Kidney (tissue), 14 donors: ENCODE results near the gene MARVELD1. TPM values are rescaled to one million over a fixed set of nuclear protein-coding genes. Genes with fewer than 3 reads are reported as not detected.

ENCODE experiments used
- DNase-seq, 5 donors: peaks; one replicate each; pipeline ENCODE4 v3.0.0-alpha.2; 2013 to 2020
- FAIRE-seq: peaks from 2 replicates; lab custom pipeline; 2012; peaks lifted over from hg19 to GRCh38; lab: Jason Lieb, UNC
- H3K27ac ChIP-seq, 2 donors: one replicate each; pipeline ENCODE4 v1.7.0; 2013; ENCODE audit warnings: low read depth in 2 of 2, low read length in 2 of 2, inconsistent platforms in 1 of 2
- H3K27me3 ChIP-seq: one replicate; pipeline ENCODE4 v1.7.1; 2013; ENCODE audit warnings: low read length, inconsistent platforms; ENCODE audit not compliant: control insufficient read depth, insufficient read depth
- H3K36me3 ChIP-seq, 3 donors: one replicate each; pipeline versions ENCODE4 v1.7.0 to v1.7.1; 2013; ENCODE audit warnings: low read length in 3 of 3, control low read depth in 1 of 3, inconsistent platforms in 1 of 3; ENCODE audit not compliant: insufficient read depth in 3 of 3, control insufficient read depth in 2 of 3
- H3K4me1 ChIP-seq, 3 donors: one replicate each; pipeline versions ENCODE4 v1.7.0 to v1.7.1; 2013; ENCODE audit warnings: low read length in 3 of 3, inconsistent platforms in 1 of 3, low read depth in 1 of 3; ENCODE audit not compliant: control insufficient read depth in 2 of 3, insufficient read depth in 2 of 3
- H3K4me3 ChIP-seq, 3 donors: one replicate each; pipeline versions ENCODE4 v1.7.0 to v1.8.1; 2013; ENCODE audit warnings: low read length in 3 of 3, control low read depth in 1 of 3, inconsistent platforms in 1 of 3
- H3K9ac ChIP-seq, 3 donors: one replicate each; pipeline versions ENCODE4 v1.7.0 to v1.7.1; 2013; ENCODE audit warnings: low read length in 3 of 3, control low read depth in 1 of 3, inconsistent platforms in 1 of 3
- H3K9me3 ChIP-seq, 3 donors: one replicate each; pipeline versions ENCODE4 v1.7.0 to v1.7.1; 2013; ENCODE audit warnings: low read length in 3 of 3, control low read depth in 1 of 3, inconsistent platforms in 1 of 3; ENCODE audit not compliant: control insufficient read depth in 2 of 3, insufficient read depth in 1 of 3
- CTCF ChIP-seq: IDR thresholded peaks from 3 replicates; pipeline ENCODE4 v1.5.1; 2012; ENCODE audit warnings: mild to moderate bottlenecking, moderate library complexity, borderline replicate concordance; ENCODE audit not compliant: insufficient read depth; ENCODE audit errors: extremely low read depth
- intact Hi-C: fragments of 100-400 bp; cut with DNase I; formaldehyde crosslinking; loops from one replicate; pipeline ENCODE4 v1.11.1; 2022
- polyA plus RNA-seq: library from polyadenylated mRNA; stranded (reverse); fragments of 350-450 nt; fragmentation: Illumina TruSeq; extraction: RNeasy Lipid Tissue Mini Kit (QIAGEN cat#74804); gene quantifications from one replicate; pipeline ENCODE4 v1.2.3, GENCODE V29; 2014; ENCODE audit warnings: low read depth, low replicate concordance; ENCODE audit not compliant: insufficient read depth
- total RNA-seq: library from RNA; stranded (reverse); fragmentation: NEBNext Ultra II Directional; extraction: Animal tissue kit (Norgen Biotek cat#: 25700); gene quantifications from one replicate; pipeline ENCODE4 v1.2.1, GENCODE V29; 2021
- donor health status: control.
- donor health status: control.
- donor health status: control.
- donor health status: control.
- donor health status: control.
- donor health status: DM: yes; HTN: yes; CAD: no.
- donor health status: Normal renal cell carcinoma (clear cell type).

MARVELD1 gene
- total and polyA plus RNA-seq, 2 donors from 2014 or later = 8.3 to 43.2 TPM

- H3K27ac ChIP-seq = peak within 1 kb of the TSS; percentile 90
- DNase-seq (peak; percentile 97 to 99 (median 98)), FAIRE-seq (no peak)
- no peaks in the 10 kb centered on the region for H3K27me3 ChIP-seq
- H3K36me3 ChIP-seq = peaks cover 0 to 8% (median 0%) of the 10 kb centered on the region in 3 donors
- H3K4me3 ChIP-seq = peak within 1 kb of the TSS; percentile 70 to 95 (median 86)
- H3K9ac ChIP-seq = peak within 1 kb of the TSS; percentile 45 to 92 (median 86)
- H3K9me3 ChIP-seq = no peaks in the 10 kb centered on the region
- TF ChIP-seq CTCF = no peak
- peaks cover 2 to 13% (median 10%) of the 10 kb centered on the region in 3 donors for H3K4me1 ChIP-seq
- intact Hi-C loops = no loop called here
These were observed 23.6 kb downstream of the MARVELD1 start, which contains the start of gene ZFYVE27 for GRCh38 chr10:97736902-97737769. TSS of gene ZFYVE27 (plus strand) at chr10:97737128. CDS start at chr10:97738478, 1,350 bp downstream.

GRCh38 chr10:97737770-97738265 lies 24.3 kb downstream of the MARVELD1 start:
- no peak for DNase-seq
- peak overlapping the region in 1 of 2 donors; percentile 90 for H3K27ac ChIP-seq
- intact Hi-C loops = no loop called here
- H3K4me3 ChIP-seq = peak overlapping the region; percentile 70 to 95 (median 86)
- peaks cover 0 to 10% (median 0%) of the 10 kb centered on the region in 3 donors for H3K36me3 ChIP-seq
- no peak for TF ChIP-seq CTCF
- no peaks in the 10 kb centered on the region for H3K9me3 ChIP-seq
- peaks cover 2 to 13% (median 10%) of the 10 kb centered on the region in 3 donors for H3K4me1 ChIP-seq
- FAIRE-seq = no peak
- H3K9ac ChIP-seq = peak overlapping the region; percentile 45 to 92 (median 86)
- H3K27me3 ChIP-seq = no peaks in the 10 kb centered on the region

GRCh38 chr10:97738616-97739015 lies 25.1 kb downstream of the MARVELD1 start:
- no peak for TF ChIP-seq CTCF
- H3K27ac ChIP-seq = no peak overlapping the region
- DNase-seq (no peak), FAIRE-seq (no peak)
- H3K27me3 ChIP-seq = no peaks in the 10 kb centered on the region
- H3K9ac ChIP-seq = no peak overlapping the region
- H3K36me3 ChIP-seq = peaks cover 0 to 16% (median 0%) of the 10 kb centered on the region in 3 donors
- no peak overlapping the region for H3K4me3 ChIP-seq
- H3K4me1 ChIP-seq = peaks cover 2 to 17% (median 10%) of the 10 kb centered on the region in 3 donors
- H3K9me3 ChIP-seq = no peaks in the 10 kb centered on the region
- intact Hi-C loops = no loop called here
